ENCODE data around the gene KITLG. TPM values are rescaled to one million over a fixed set of nuclear protein-coding genes. Genes with fewer than 3 reads are reported as not detected.
A peak's percentile ranks its signal among the peaks of the same experiment; 100 is the strongest.
"Not testable (repeated sequence)": the region's sequence is repeated elsewhere in the genome, so short reads cannot be mapped to it uniquely, and the experiment has no call there.

Gene KITLG
- total RNA-seq, 8 experiments from 2014 or later, result 2.3 to 26.9 (median 12.0) TPM

DNA sequence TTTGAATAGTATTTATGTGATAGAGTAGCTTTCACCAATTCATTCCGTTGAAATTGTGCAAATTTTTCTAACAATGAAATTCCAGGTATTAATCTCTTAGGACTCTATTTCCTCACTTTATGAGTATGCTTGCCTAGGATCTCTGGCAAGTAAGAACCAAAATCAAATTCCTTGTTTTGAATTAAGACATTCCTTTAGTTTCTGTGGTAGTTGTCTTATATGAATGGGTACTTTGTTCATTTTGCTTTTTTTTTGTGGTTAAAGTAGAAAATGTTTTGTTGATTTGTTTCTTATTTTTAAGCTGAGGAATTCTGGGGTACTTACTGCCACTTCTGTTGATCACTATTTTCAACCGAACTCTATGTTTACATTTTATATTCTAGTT lies 59.8 kb downstream of the KITLG start:
- no peak overlapping the region for H3K4me3 ChIP-seq
- no peaks in the 10 kb centered on the region for H3K4me1 ChIP-seq (replicated peaks in 1 of 2)
- H3K27ac ChIP-seq, result no peak overlapping the region
- in situ Hi-C loops (cut with MboI; ENCODE audit: low pct_unique_long_range_greater_than_20kb in 2 of 9, low sequenced_read_pairs in 9 of 9, unreplicated experiment in 9 of 9), result no loop called here
- ATAC-seq (replicated peaks in 6 of 8), result no peak
- WGBS, 10 experiments, result 56 to 100% (median 92%) methylated on average over 1 to 2 of the region's 2 CpGs

- no peak overlapping the region for H3K4me3 ChIP-seq
- in situ Hi-C loops (cut with MboI; ENCODE audit: low pct_unique_long_range_greater_than_20kb in 2 of 9, low sequenced_read_pairs in 9 of 9, unreplicated experiment in 9 of 9), result no loop called here
- 50 to 100% (median 80%) methylated on average over 1 to 3 of the region's 3 CpGs; no CpG with 5 or more reads in 1 of the 10 experiments for WGBS, 10 experiments
- ATAC-seq (replicated peaks in 6 of 8), result no peak
- H3K4me1 ChIP-seq (replicated peaks in 1 of 2), result peaks cover 0 to 5% of the 10 kb centered on the region in 2 donors
- H3K27ac ChIP-seq, result no peak overlapping the region
Measured at GRCh38 chr12:88519802-88520435, 60.4 kb downstream of the KITLG start.

DNA sequence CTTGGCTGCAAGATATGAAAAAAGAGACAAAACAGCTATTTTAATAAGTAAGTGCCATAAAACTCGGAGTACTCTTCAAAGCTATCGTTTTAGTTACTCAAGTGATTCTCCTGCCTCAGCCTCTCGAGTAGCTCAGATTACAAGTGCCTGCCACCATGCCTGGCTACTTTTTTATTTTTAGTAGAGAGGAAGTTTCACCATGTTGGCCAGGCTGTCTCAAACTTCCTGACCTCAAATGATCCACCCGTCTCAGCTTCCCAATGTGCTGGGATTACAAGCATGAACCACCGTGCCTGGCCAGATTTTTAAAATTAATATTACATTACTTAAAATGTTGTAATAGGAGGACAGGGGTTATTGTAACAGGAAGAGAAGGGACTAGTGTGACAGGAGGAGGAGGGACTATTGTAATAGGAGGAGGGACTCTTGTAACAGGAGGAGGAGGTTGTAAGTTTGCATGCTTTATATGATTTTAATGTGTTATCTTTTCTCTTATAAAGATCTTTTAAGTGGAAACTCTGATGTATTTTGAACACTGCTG lies 61.3 kb downstream of the KITLG start:
- 58 to 100% (median 93%) methylated on average over 1 to 5 of the region's 5 CpGs for WGBS, 10 experiments
- in situ Hi-C loops (cut with MboI; ENCODE audit: low pct_unique_long_range_greater_than_20kb in 2 of 9, low sequenced_read_pairs in 9 of 9, unreplicated experiment in 9 of 9), result no loop called here
- Histone ChIP-seq H3K4me1 (replicated peaks in 1 of 2) (peaks cover 0 to 6% of the 10 kb centered on the region in 2 donors), H3K4me3 (no peak overlapping the region), H3K27ac (no peak overlapping the region)
- ATAC-seq (replicated peaks in 6 of 8), result no peak

- Histone ChIP-seq H3K4me1 (replicated peaks in 1 of 2) (peaks cover 0 to 6% of the 10 kb centered on the region in 2 donors), H3K27ac (no peak overlapping the region), H3K4me3 (no peak overlapping the region)
- ATAC-seq (replicated peaks in 6 of 8), result no peak
- in situ Hi-C loops (cut with MboI; ENCODE audit: low pct_unique_long_range_greater_than_20kb in 2 of 9, low sequenced_read_pairs in 9 of 9, unreplicated experiment in 9 of 9), result no loop called here
Measured at GRCh38 chr12:88516811-88517210, 63.5 kb downstream of the KITLG start.

- ATAC-seq (replicated peaks in 6 of 8), result no peak
- Histone ChIP-seq H3K27ac (no peak overlapping the region), H3K4me1 (replicated peaks in 1 of 2) (peaks cover 0 to 6% of the 10 kb centered on the region in 2 donors), H3K4me3 (no peak overlapping the region)
- 91 to 100% (median 95%) methylated on average over 2 to 3 of the region's 3 CpGs; no CpG with 5 or more reads in 1 of the 10 experiments for WGBS, 10 experiments
- in situ Hi-C loops (cut with MboI; ENCODE audit: low pct_unique_long_range_greater_than_20kb in 2 of 9, low sequenced_read_pairs in 9 of 9, unreplicated experiment in 9 of 9), result no loop called here
Measured at GRCh38 chr12:88510843-88511242, 69.4 kb downstream of the KITLG start.

- no peaks in the 10 kb centered on the region for H3K4me1 ChIP-seq (replicated peaks in 1 of 2)
- WGBS, 10 experiments, result 20 to 100% (median 89%) methylated on average over 1 to 2 of the region's 2 CpGs; no CpG with 5 or more reads in 1 of the 10 experiments
- in situ Hi-C loops (cut with MboI; ENCODE audit: low pct_unique_long_range_greater_than_20kb in 2 of 9, low sequenced_read_pairs in 9 of 9, unreplicated experiment in 9 of 9), result no loop called here
- no peak overlapping the region for H3K27ac ChIP-seq
- no peak for ATAC-seq (replicated peaks in 6 of 8)
- no peak overlapping the region for H3K4me3 ChIP-seq
Measured at GRCh38 chr12:88509851-88510250, 70.4 kb downstream of the KITLG start.

DNA sequence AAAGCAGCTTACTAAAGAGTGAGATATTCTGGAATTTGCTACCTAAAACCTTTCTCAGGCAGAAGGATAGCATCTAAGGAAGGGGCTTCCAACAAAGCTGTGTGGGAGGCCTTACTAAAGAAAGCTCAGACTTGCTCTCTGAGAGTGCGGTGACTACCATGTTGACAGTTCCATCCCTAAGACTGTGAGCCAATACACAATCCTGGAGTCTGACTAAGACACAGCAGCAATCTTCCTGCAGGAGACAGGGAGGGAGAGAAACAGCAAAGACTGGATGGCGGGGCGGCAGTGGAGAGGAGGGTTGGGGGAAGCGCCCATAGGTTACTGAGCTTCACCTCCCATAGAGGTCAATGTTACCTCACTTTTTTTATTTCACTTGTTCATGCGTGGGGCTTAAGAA lies 70.9 kb downstream of the KITLG start:
- no peak for ATAC-seq (replicated peaks in 6 of 8)
- no peak overlapping the region for H3K27ac ChIP-seq
- no peak overlapping the region for H3K4me3 ChIP-seq
- 89 to 100% (median 100%) methylated on average over 1 to 5 of the region's 5 CpGs; no CpG with 5 or more reads in 2 of the 10 experiments for WGBS, 10 experiments
- in situ Hi-C loops (cut with MboI; ENCODE audit: low pct_unique_long_range_greater_than_20kb in 2 of 9, low sequenced_read_pairs in 9 of 9, unreplicated experiment in 9 of 9), result no loop called here
- H3K4me1 ChIP-seq (replicated peaks in 1 of 2), result no peaks in the 10 kb centered on the region

DNA sequence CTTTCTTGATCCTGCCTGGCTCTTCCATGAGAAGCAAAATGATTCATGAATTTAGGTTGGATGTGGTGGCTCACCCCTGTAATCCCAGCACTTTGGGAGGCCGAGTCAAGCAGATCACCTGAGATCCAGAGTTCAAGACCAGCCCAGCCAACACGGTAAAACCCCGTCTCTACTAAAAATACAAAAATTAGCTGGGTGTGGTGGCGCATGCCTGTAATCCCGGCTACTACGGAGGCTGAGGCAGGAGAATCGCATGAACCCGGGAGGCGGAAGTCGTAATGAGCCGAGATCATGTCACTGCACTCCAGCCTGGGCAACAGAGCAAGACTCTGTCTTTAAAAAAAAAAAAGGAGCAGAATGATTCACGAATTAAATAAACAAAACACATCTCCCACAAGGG lies 72.4 kb downstream of the KITLG start:
- ATAC-seq (replicated peaks in 6 of 8); H3K4me1 ChIP-seq (replicated peaks in 1 of 2); H3K4me3 ChIP-seq; in situ Hi-C loops (cut with MboI; ENCODE audit: low pct_unique_long_range_greater_than_20kb in 2 of 9, low sequenced_read_pairs in 9 of 9, unreplicated experiment in 9 of 9); H3K27ac ChIP-seq: not testable (repeated sequence)
- WGBS, 10 experiments, result 67 to 100% (median 96%) methylated on average over 1 to 12 of the region's 12 CpGs

GRCh38 chr12:88507270-88507669 lies 73.0 kb downstream of the KITLG start:
- H3K4me1 ChIP-seq (replicated peaks in 1 of 2), result no peaks in the 10 kb centered on the region
- no peak overlapping the region for H3K27ac ChIP-seq
- in situ Hi-C loops (cut with MboI; ENCODE audit: low pct_unique_long_range_greater_than_20kb in 2 of 9, low sequenced_read_pairs in 9 of 9, unreplicated experiment in 9 of 9), result no loop called here
- no peak for ATAC-seq (replicated peaks in 6 of 8)
- no peak overlapping the region for H3K4me3 ChIP-seq
- 17 to 100% (median 73%) methylated on average over 1 of the region's 1 CpG; no CpG with 5 or more reads in 6 of the 10 experiments for WGBS, 10 experiments

GRCh38 chr12:88505696-88506095 lies 74.6 kb downstream of the KITLG start:
- H3K4me3 ChIP-seq, result no peak overlapping the region
- ATAC-seq (replicated peaks in 6 of 8), result no peak
- in situ Hi-C loops (cut with MboI; ENCODE audit: low pct_unique_long_range_greater_than_20kb in 2 of 9, low sequenced_read_pairs in 9 of 9, unreplicated experiment in 9 of 9), result no loop called here
- WGBS, 10 experiments, result 42 to 100% (median 94%) methylated on average over 1 to 2 of the region's 2 CpGs
- no peaks in the 10 kb centered on the region for H3K4me1 ChIP-seq (replicated peaks in 1 of 2)
- H3K27ac ChIP-seq, result no peak overlapping the region

GRCh38 chr12:88503281-88503703 lies 77.0 kb downstream of the KITLG start:
- in situ Hi-C loops (cut with MboI; ENCODE audit: low pct_unique_long_range_greater_than_20kb in 2 of 9, low sequenced_read_pairs in 9 of 9, unreplicated experiment in 9 of 9), result no loop called here
- H3K4me3 ChIP-seq, result no peak overlapping the region
- 0 to 100% (median 71%) methylated on average over 1 to 3 of the region's 3 CpGs for WGBS, 10 experiments
- ATAC-seq (replicated peaks in 6 of 8), result peak in 5 of 8 experiments; percentile 33 to 66 (median 46)
- H3K27ac ChIP-seq, result no peak overlapping the region
- no peaks in the 10 kb centered on the region for H3K4me1 ChIP-seq (replicated peaks in 1 of 2)

DNA sequence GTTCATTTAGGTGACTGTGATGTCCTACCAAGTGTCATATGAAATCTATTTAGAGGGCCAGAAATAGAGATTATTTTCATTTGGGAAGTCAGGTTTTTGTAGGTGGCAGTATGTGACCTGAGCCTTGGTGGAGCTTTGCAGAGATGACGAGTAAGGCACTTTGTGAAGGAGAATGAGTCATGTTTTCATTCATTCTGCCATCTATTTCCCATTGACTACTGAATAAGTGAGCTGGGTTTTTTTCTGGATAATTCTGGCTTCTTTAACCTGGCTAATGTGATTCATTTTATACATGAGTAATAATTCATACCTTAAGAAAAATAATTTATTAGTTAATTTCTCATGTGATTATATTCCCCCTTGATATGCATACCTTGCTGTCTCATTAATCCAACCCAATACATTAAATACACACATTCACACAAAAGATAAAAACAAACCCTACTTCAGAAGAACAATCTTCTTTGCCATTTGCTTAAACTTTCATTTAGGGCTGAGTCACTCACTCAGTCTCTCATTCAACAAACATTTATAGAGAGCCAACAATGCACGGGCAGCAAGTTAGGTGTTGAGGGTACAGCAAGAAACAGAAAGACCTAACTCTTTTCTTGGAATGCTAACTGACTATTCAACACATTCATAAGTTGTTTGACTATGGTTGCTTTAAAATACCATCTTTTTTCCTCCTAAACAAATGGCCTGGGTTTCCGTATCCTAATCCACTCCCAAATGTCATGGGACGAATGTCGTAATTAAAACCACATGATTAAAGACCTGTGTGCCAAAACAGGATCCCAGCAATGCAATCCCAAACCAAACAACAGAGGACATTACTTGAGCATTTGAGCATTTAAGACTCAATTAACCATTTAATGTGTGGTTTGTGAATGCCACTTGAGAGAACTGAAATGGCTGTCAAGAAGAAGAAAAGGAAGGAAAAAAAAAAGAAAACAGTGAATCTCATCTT lies 78.0 kb downstream of the KITLG start:
- WGBS, 10 experiments, result 27 to 96% (median 87%) methylated on average over 1 to 5 of the region's 5 CpGs
- in situ Hi-C loops (cut with MboI; ENCODE audit: low pct_unique_long_range_greater_than_20kb in 2 of 9, low sequenced_read_pairs in 9 of 9, unreplicated experiment in 9 of 9), result no loop called here

DNA sequence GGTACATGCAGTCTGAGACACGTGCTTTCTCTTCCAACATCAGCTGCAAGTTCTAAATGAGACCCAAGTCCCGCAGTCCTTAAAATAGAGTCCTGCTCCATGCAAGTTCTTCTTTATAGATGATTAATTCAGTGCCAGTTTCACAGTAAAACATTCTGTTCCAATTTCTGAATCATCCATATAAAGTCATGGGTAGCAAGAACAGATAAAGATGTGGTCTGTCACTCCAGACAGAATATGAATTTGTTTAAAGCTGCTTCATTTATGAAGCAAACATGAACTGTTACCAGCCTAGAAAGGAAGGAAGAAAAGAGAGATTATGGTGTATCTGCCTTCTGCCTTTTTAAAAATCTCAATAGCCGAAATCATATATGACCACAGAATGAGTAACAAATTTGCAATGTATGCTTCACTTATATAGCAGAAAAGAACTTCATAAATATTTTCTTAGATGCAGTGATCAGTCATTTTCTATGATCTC lies 83.3 kb downstream of the KITLG start:
- in situ Hi-C loops (cut with MboI; ENCODE audit: low pct_unique_long_range_greater_than_20kb in 2 of 9, low sequenced_read_pairs in 9 of 9, unreplicated experiment in 9 of 9), result no loop called here
- Histone ChIP-seq H3K4me1 (replicated peaks in 1 of 2) (no peaks in the 10 kb centered on the region), H3K27ac (no peak overlapping the region), H3K4me3 (no peak overlapping the region)
- 17 to 100% (median 82%) methylated on average over 1 to 3 of the region's 3 CpGs; no CpG with 5 or more reads in 1 of the 10 experiments for WGBS, 10 experiments
- peak in 1 of 8 experiments; percentile 34 for ATAC-seq (replicated peaks in 6 of 8)

More for the DNA sequence above, 78.0 kb downstream of the KITLG start:
- H3K4me3 ChIP-seq, result no peak overlapping the region
- no peaks in the 10 kb centered on the region for H3K4me1 ChIP-seq (replicated peaks in 1 of 2)
- ATAC-seq (replicated peaks in 6 of 8), result peak in 4 of 8 experiments; percentile 29 to 81 (median 60)
- no peak overlapping the region for H3K27ac ChIP-seq

All from motor neuron (in vitro differentiated cells).